D721Med (cell line): Measurements from ENCODE around the gene GRIN2C.

ENCODE experiments used
- DNase-seq: peaks from one replicate; pipeline ENCODE4 v3.0.0; 2011; ENCODE audit warnings: low spot score; ENCODE audit not compliant: insufficient read length
- FAIRE-seq: peaks from 2 replicates; lab custom pipeline; 2011; peaks lifted over from hg19 to GRCh38; lab: Jason Lieb, UNC
- CTCF ChIP-seq: IDR thresholded peaks from 2 replicates; pipeline ENCODE4 v1.5.1; 2012; ENCODE audit warnings: mild to moderate bottlenecking, control low read depth; ENCODE audit not compliant: insufficient read depth; ENCODE audit errors: missing control alignments

The GRIN2C gene

DNA sequence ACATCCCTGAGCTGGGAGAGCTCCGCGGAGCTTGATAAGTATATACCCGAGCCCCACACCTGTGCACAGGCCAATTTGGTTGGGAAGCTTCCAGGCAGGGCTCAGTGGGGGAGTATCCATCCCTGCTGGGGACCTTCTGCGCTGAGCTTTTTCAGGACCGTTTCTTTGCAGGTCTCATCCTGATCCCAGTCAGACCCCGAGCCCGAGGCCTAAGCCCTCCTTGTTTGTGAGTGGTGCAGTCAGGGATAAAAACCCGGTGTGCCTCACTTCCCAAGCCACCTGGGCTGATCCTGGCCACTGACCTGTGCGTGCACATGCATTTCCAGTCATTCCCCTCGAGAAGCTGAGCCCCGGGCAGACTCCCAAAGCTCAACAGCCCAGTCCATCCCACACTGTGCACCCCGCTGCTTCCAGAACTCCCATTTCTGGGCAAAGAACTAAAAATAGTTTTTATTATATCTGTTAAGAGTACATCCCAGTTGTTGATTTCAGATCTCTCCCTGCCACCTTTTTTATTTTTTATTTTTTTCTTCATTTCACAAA lies 56.2 kb downstream of the GRIN2C start:
- DNase-seq (no peak), FAIRE-seq (no peak)
- TF ChIP-seq CTCF = no peak

DNA sequence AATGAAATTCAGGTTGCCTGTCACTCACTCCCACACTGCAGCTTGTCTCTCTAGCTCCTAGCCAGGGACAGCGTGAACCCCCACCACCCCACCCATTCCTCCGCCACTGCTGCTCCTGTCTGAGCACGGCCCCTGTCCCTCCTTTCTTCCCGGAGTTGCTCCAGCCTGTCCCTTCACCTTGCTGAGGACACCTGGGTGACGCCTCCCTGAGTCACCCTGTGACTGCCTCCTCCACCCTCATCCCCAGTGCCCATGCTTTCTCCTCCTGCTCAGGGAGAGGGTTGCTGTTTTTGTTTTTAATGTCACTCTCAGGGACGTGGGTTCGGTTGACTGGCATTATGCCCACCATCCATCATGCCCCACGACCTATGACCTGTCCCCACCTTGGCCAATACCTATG lies 57.8 kb downstream of the GRIN2C start:
- TF ChIP-seq CTCF = no peak
- DNase-seq (no peak), FAIRE-seq (no peak)

DNA sequence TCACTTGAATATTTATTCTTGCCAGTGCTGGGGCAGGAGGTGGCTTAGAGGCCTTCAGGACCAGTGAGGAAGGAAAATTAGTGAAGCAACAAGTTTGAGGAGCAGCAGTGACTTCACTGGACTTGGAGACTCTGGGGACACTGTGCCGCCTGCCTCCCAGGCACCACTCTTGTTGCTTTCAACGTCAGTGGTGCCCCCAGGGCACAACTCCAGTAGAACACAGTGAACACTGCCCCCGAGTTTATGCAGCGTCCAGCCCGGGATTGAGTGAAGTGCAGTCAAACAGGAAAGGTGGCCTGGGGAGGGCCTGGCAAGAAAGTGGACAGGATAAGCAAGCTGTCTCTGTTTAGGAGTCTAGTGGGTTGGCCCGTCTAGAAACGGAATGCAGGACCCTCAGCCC lies 59.2 kb downstream of the GRIN2C start:
- no peak for DNase-seq
- TF ChIP-seq CTCF = no peak
- no peak for FAIRE-seq

DNA sequence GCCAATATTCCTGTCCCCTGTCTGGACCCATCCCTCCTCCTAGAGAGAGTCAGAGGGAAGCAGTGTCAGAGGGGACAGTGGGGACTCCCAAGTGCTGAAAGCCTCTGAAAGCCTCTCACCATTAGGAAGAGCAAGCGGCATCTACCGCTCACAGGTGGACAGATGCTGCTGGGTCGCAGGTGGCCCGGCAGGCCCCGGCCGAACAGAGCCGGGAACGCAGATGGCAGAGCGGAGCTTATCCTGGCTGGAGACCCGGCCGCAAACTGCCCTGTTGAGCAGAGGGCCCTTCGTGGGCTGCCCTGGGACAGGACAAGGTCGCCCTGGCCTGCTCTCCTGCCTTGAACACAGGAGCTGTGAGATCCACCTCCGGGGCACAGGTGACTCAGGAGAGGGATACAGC lies 60.6 kb downstream of the GRIN2C start:
- FAIRE-seq (no peak), DNase-seq (no peak)
- TF ChIP-seq CTCF = no peak

- DNase-seq (no peak), FAIRE-seq (no peak)
- TF ChIP-seq CTCF = no peak
Measured at GRCh38 chr17:74798239-74798707, 61.4 kb downstream of the GRIN2C start.

DNA sequence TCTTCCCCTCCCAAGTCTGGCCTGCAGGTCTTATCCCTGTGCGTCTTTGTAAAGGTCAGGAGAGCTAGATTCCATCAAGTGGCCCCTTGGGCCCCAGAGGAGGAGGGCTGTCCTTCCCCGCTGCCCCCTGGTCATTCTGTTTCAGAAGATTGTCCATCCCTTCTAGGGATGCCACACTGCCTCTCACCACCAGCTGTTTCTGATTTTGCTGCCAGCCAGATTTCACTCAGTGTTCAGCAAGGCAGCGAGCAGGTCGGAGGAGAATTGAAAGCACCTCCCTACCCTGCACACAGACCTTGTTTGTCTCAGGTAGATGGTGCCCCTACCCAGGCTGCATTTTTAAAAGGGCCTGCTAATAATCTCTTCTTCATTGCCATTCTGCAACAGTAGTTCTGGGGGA lies 61.9 kb downstream of the GRIN2C start:
- TF ChIP-seq CTCF = no peak
- no peak for FAIRE-seq
- no peak for DNase-seq

DNA sequence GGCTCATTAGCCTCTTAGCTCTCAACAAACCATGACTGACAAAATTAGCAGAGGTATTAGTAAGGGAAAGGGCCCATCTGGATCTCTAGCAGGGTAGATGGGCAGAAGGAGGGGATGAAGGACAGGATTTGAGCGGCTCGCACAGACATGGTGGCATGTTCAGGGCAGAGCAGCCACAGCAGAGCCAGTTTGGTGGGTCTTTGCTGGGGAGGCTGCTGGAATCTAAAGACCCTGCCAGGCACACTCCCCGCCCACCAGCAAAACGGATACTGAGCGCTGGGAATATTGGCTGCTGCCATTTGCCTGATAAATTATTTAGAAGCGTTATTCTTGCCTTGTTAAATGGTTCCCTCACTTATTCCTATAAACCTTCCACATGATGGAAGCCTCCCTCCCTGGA lies 62.8 kb downstream of the GRIN2C start:
- TF ChIP-seq CTCF = no peak
- DNase-seq (no peak), FAIRE-seq (no peak)
